NT2/D1 (cell line): Measurements from ENCODE around the gene GIT2.

Source experiments
- SUZ12 ChIP-seq: IDR thresholded peaks from 2 replicates; pipeline ENCODE4 v1.6.1; 2011; ENCODE audit not compliant: insufficient read length, insufficient read depth; ENCODE audit errors: extremely low read depth
- YY1 ChIP-seq: IDR thresholded peaks from 2 replicates; pipeline ENCODE4 v1.6.1; 2011; ENCODE audit not compliant: insufficient read length, insufficient read depth

DNA sequence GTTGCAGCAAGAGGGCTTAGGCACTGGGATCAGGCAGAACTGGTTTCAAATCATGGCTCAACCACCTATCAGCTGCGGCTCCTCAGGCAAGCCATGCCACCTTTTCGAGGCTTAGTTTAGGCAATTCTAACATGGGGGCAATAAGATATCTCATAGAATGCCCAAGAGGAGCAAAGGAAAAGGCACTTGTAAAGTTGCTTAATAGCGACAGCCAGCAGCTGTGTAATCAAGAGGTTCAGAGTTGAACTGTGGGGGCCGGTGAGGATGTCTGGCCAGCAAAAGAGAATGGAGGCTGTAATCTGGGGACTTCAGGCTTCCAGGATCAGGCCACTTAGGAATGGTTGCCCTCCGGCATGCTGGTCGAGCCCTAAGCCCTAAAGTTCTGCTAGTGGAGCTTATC is 99.1 kb downstream of the GIT2 start:
- TF ChIP-seq SUZ12 (no peak), YY1 (no peak)
